ENCODE results near the gene MANSC4. TPM values are rescaled to one million over a fixed set of nuclear protein-coding genes. Genes with fewer than 3 reads are reported as not detected.
A peak's percentile ranks its signal among the peaks of the same experiment; 100 is the strongest.
"Not testable (repeated sequence)": the region's sequence is repeated elsewhere in the genome, so short reads cannot be mapped to it uniquely, and the experiment has no call there.

MANSC4 gene
- total RNA-seq, 1 donor from 2014 or later = not detected

DNA sequence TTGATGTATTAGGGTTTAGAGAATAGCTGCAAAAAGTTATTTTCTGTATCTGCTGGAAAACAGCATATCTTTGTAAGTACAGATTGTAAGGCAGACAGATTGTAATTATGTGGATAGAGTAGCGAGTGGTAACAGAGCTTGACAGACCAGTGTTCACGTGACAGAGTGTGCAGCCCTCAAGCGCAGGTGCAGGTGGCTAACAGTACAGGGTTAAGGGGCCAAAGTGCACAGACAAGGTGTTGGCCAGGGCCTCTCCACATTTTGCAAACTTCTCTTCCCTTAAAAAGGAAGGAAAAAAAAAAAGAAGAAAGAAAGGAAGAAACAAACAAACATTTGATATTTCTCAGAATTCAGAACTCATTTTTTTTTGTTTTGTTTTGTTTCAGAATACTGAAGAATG lies 25.2 kb downstream of the MANSC4 start:
- no peak for DNase-seq (ENCODE audit: low spot score)
- H3K27me3 Mint-ChIP-seq (ENCODE audit: low read depth) = no peaks in the 10 kb centered on the region
- peaks cover 16% of the 10 kb centered on the region for H3K36me3 Mint-ChIP-seq (ENCODE audit: low read depth)
- no peak overlapping the region for H3K4me3 Mint-ChIP-seq (ENCODE audit: unreplicated experiment)
- no peaks in the 10 kb centered on the region for H3K4me1 Mint-ChIP-seq (ENCODE audit: low read depth)
- TF ChIP-seq, protein P1, sequence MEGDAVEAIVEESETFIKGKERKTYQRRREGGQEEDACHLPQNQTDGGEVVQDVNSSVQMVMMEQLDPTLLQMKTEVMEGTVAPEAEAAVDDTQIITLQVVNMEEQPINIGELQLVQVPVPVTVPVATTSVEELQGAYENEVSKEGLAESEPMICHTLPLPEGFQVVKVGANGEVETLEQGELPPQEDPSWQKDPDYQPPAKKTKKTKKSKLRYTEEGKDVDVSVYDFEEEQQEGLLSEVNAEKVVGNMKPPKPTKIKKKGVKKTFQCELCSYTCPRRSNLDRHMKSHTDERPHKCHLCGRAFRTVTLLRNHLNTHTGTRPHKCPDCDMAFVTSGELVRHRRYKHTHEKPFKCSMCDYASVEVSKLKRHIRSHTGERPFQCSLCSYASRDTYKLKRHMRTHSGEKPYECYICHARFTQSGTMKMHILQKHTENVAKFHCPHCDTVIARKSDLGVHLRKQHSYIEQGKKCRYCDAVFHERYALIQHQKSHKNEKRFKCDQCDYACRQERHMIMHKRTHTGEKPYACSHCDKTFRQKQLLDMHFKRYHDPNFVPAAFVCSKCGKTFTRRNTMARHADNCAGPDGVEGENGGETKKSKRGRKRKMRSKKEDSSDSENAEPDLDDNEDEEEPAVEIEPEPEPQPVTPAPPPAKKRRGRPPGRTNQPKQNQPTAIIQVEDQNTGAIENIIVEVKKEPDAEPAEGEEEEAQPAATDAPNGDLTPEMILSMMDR (IDR thresholded peaks at IDR 0.05) = no peak
- no peaks in the 10 kb centered on the region for H3K9me3 Mint-ChIP-seq (ENCODE audit: low read depth)
- peak overlapping the region; percentile 42 for H3K27ac Mint-ChIP-seq (ENCODE audit: unreplicated experiment)

DNA sequence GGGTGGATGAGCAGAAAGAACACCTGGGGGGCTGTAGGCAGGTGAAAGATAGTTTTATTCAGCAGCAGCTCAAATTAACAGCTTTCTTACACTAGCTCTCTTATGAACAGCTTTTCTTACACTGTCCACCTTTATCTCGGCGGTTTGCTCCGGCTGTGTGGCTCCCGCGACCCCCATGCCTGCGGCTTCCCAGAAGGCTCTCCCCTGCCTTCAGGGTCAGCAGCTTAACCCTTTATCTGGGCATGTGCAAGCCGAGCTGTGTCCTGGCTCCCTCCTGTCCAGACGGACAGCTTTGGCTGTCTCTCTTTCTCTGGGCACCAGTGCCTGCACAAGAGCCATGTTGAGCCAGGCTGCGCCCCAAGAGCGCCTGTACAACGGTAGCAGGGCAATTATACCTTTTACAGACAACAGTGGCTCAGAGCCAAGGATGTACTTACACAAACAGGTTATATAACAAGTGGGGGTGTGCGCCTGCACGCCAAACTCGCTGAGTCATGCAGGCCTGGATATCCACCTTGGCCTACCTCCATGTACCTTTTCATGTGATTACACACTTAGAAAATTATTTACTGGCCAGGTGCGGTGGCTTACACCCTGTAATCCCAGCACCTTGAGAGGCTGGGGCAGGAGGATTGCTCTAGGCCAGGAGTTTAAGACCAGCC lies 28.5 kb downstream of the MANSC4 start:
- TF ChIP-seq, protein P1 (IDR thresholded peaks at IDR 0.05) = no peak
- Mint-ChIP-seq H3K36me3 (ENCODE audit: low read depth) (peaks cover 13% of the 10 kb centered on the region), H3K27ac (ENCODE audit: unreplicated experiment) (no peak overlapping the region), H3K4me1 (ENCODE audit: low read depth) (peaks cover 5% of the 10 kb centered on the region), H3K27me3 (ENCODE audit: low read depth) (no peaks in the 10 kb centered on the region), H3K4me3 (ENCODE audit: unreplicated experiment) (no peak overlapping the region), H3K9me3 (ENCODE audit: low read depth) (no peaks in the 10 kb centered on the region)
- no peak for DNase-seq (ENCODE audit: low spot score)

DNA sequence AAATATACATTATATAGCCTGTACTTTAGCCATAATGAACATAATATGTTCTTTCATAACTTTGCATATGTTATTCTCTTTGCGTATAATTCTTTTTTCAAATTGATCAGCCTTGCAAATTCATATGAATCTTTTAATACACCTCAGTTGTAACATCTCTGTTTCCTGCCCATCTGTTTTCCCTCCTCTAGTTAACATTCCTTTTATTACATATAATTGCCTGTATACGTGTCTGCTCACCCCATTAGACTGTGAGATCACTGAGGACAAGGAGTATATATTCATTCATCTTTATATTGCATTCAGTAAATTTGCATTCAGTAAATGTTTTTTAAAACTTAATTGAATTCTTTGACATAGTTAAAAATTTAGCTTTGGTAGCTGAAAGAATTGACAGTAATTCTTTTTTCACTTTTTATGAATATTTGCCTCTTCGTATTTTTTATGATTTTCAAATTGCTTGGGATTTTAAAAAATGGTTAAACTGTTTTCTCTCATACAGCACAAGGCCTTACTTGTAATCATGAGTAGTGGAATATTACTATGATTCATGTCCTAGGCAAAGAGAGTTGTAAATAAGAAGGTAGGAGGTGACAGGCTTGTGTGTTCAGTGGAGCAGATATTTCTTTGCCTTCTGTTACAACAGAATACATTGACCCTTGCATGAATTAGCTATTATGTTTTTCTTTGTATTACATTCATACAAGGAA lies 32.8 kb downstream of the MANSC4 start:
- DNase-seq (ENCODE audit: low spot score) = no peak
- peaks cover 11% of the 10 kb centered on the region for H3K36me3 Mint-ChIP-seq (ENCODE audit: low read depth)
- no peaks in the 10 kb centered on the region for H3K27me3 Mint-ChIP-seq (ENCODE audit: low read depth)
- H3K9me3 Mint-ChIP-seq (ENCODE audit: low read depth) = no peaks in the 10 kb centered on the region
- no peak overlapping the region for H3K4me3 Mint-ChIP-seq (ENCODE audit: unreplicated experiment)
- no peak overlapping the region for H3K27ac Mint-ChIP-seq (ENCODE audit: unreplicated experiment)
- TF ChIP-seq, protein P1 (IDR thresholded peaks at IDR 0.05) = no peak
- H3K4me1 Mint-ChIP-seq (ENCODE audit: low read depth) = peaks cover 5% of the 10 kb centered on the region

DNA sequence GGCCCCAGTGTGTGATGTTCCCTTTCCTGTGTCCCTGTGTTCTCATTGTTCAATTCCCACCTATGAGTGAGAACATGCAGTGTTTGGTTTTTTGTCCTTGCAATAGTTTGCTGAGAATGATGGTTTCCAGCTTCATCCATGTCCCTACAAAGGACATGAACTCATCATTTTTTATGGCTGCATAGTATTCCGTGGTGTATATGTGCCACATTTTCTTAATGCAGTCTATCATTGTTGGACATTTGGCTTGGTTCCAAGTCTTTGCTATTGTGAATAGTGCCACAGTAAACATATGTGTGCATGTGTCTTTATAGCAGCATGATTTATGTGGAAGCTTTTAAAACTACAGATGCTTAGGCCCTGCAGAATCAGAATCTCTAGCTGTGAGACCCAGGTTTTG lies 34.3 kb downstream of the MANSC4 start:
- not testable (repeated sequence) for H3K4me1 Mint-ChIP-seq (ENCODE audit: low read depth); H3K27ac Mint-ChIP-seq (ENCODE audit: unreplicated experiment); H3K4me3 Mint-ChIP-seq (ENCODE audit: unreplicated experiment); DNase-seq (ENCODE audit: low spot score); H3K27me3 Mint-ChIP-seq (ENCODE audit: low read depth); H3K9me3 Mint-ChIP-seq (ENCODE audit: low read depth)
- H3K36me3 Mint-ChIP-seq (ENCODE audit: low read depth) = peaks cover 12% of the 10 kb centered on the region

DNA sequence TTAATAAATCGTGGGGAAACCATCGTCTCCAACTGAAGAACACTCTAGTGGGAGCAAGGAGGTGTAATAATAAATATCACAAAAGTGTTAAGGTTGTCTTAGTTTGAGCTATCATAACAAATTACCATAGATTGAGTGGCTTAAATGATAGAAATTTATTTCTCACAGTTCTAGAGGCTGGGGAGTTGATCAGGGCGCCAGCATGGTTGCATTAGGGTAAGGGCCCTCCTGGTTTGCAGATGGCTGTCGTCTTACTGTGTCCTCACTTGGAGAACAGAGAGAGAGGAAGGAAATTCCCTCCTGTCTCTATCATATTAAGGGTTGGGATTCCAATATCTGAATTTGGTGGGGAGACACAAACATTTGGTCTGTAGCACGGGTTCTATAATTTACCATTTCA lies 36.4 kb downstream of the MANSC4 start:
- H3K4me1 Mint-ChIP-seq (ENCODE audit: low read depth) = peaks cover 5% of the 10 kb centered on the region
- DNase-seq (ENCODE audit: low spot score) = no peak
- TF ChIP-seq, protein P1 (IDR thresholded peaks at IDR 0.05) = no peak
- H3K27me3 Mint-ChIP-seq (ENCODE audit: low read depth) = no peaks in the 10 kb centered on the region
- H3K36me3 Mint-ChIP-seq (ENCODE audit: low read depth) = peaks cover 17% of the 10 kb centered on the region
- H3K4me3 Mint-ChIP-seq (ENCODE audit: unreplicated experiment) = no peak overlapping the region
- H3K9me3 Mint-ChIP-seq (ENCODE audit: low read depth) = no peaks in the 10 kb centered on the region
- H3K27ac Mint-ChIP-seq (ENCODE audit: unreplicated experiment) = no peak overlapping the region

DNA sequence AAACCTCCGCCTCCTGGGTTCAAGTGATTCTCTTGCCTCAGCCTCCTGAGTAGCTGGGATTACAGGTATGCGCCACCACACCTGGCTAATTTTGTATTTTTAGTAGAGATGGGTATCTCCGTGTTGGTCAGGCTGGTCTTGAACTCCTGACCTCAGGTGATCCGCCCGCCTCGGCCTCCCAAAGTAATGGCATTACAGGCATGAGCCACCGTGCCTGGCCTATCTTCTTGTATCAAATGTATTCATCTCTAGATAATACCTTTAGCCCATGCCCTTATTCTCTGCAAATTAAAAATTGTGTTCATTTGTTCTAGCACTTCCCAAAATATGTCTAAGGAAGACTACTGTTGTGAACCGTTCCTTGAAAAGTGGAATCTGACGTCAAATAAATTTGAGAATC lies 45.7 kb downstream of the MANSC4 start:
- not testable (repeated sequence) for H3K27ac Mint-ChIP-seq (ENCODE audit: unreplicated experiment); H3K4me1 Mint-ChIP-seq (ENCODE audit: low read depth); DNase-seq (ENCODE audit: low spot score); H3K9me3 Mint-ChIP-seq (ENCODE audit: low read depth); H3K27me3 Mint-ChIP-seq (ENCODE audit: low read depth); H3K4me3 Mint-ChIP-seq (ENCODE audit: unreplicated experiment)
- H3K36me3 Mint-ChIP-seq (ENCODE audit: low read depth) = peaks cover 16% of the 10 kb centered on the region
